HepG2 (cell line): ENCODE data around the gene LAMTOR1. TPM values are rescaled to one million over a fixed set of nuclear protein-coding genes. Genes with fewer than 3 reads are reported as not detected.

Source experiments
- CCAR2 ChIP-seq: fragments of 200-400 bp; formaldehyde crosslinking; optimal IDR thresholded peaks from 2 replicates; pipeline ENCODE3; 2018; ENCODE audit warnings: low read depth, mild to moderate bottlenecking, low read length, moderate library complexity
- GFI1 ChIP-seq: sonication (generic); formaldehyde crosslinking; IDR thresholded peaks from 2 replicates; pipeline ENCODE4 v1.5.0; 2020; ENCODE audit warnings: missing genetic modification reagents, mild to moderate bottlenecking, borderline replicate concordance
- HINFP ChIP-seq: sonication (generic); formaldehyde crosslinking; IDR thresholded peaks from 2 replicates; pipeline ENCODE4 v1.4.0; 2020; ENCODE audit warnings: low read depth, mild to moderate bottlenecking, missing genetic modification reagents
- HMG20B ChIP-seq: conservative IDR thresholded peaks from 2 replicates; pipeline ENCODE4 v1.6.1; 2016; ENCODE audit warnings: missing genetic modification reagents, missing compliant biosample characterization
- HNF4A ChIP-seq: sonication (generic); formaldehyde crosslinking; IDR thresholded peaks from 2 replicates; pipeline ENCODE4 v1.4.0; 2020; ENCODE audit warnings: missing genetic modification reagents
- KAT7 ChIP-seq: IDR thresholded peaks from 2 replicates; pipeline ENCODE4 v1.6.1; 2018; ENCODE audit warnings: borderline replicate concordance, missing compliant biosample characterization
- MXD3 ChIP-seq: IDR thresholded peaks from 2 replicates; pipeline ENCODE4 v1.6.1; 2016; ENCODE audit warnings: mild to moderate bottlenecking, missing biosample characterization, missing genetic modification reagents
- NR2F2 ChIP-seq: IDR thresholded peaks from 2 replicates; pipeline ENCODE4 v1.6.1; 2012; ENCODE audit warnings: low read depth, inconsistent platforms, borderline replicate concordance
- REPIN1 ChIP-seq: sonication (generic); formaldehyde crosslinking; IDR thresholded peaks from 2 replicates; pipeline ENCODE4 v1.8.0; 2022; ENCODE audit warnings: missing genetic modification reagents, low read depth, mild to moderate bottlenecking, borderline replicate concordance
- SP4 ChIP-seq: sonication (generic); formaldehyde crosslinking; IDR thresholded peaks from 2 replicates; pipeline ENCODE4 v1.8.1; 2023; ENCODE audit warnings: mild to moderate bottlenecking, missing genetic modification reagents
- TSC22D2 ChIP-seq: sonication (generic); formaldehyde crosslinking; IDR thresholded peaks from 2 replicates; pipeline ENCODE4 v1.5.1; 2020; ENCODE audit warnings: missing genetic modification reagents, mild to moderate bottlenecking, borderline replicate concordance
- ZC3H4 ChIP-seq: sonication (generic); formaldehyde crosslinking; IDR thresholded peaks from 2 replicates; pipeline ENCODE4 v1.4.0; 2020; ENCODE audit warnings: missing genetic modification reagents, borderline replicate concordance
- ZNF441 ChIP-seq: sonication (generic); formaldehyde crosslinking; IDR thresholded peaks from 2 replicates; pipeline ENCODE4 v1.7.0; 2021; ENCODE audit warnings: missing genetic modification reagents, borderline replicate concordance
- ZNF512 ChIP-seq: sonication (generic); formaldehyde crosslinking; IDR thresholded peaks from 2 replicates; pipeline ENCODE4 v1.4.0; 2020; ENCODE audit warnings: mild to moderate bottlenecking, missing genetic modification reagents
- ZNF768 ChIP-seq: sonication (generic); formaldehyde crosslinking; IDR thresholded peaks from 2 replicates; pipeline ENCODE4 v1.4.0; 2020; ENCODE audit warnings: missing genetic modification reagents
- ZSCAN5A ChIP-seq: sonication (generic); formaldehyde crosslinking; IDR thresholded peaks from 2 replicates; pipeline ENCODE4 v1.8.0; 2022; ENCODE audit warnings: mild to moderate bottlenecking, missing genetic modification reagents, borderline replicate concordance
- polyA plus RNA-seq, 8 experiments: library from polyadenylated mRNA; depleted of rRNA in 3 of 8; stranded (reverse) in 7 of 8; unstranded in 1 of 8; fragments of >200 nt; fragmentation: Illumina TruSeq in 4 of 8; extraction: Trizol in 4 of 8; gene quantifications; 2 replicates each; pipeline versions ENCODE4 v1.2.1 to v1.2.3, GENCODE V29; 2011 to 2016; ENCODE audit warnings: low read depth in 4 of 8, missing spikeins in 1 of 8, mixed read lengths in 1 of 8; ENCODE audit not compliant: insufficient read depth in 1 of 8
- total RNA-seq, 5 experiments: library from RNA; depleted of rRNA; stranded (reverse); fragments of >200 nt; fragmentation: Illumina TruSeq; extraction: Trizol; gene quantifications; 2 replicates each; pipeline ENCODE4 v1.2.3, GENCODE V29; 2016; ENCODE audit warnings: low read depth in 1 of 5
- TF ChIP-seq, protein P1 (sequence below): IDR thresholded peaks from 2 replicates; pipeline ENCODE4 v1.6.1; 2012; ENCODE audit warnings: low read depth, low read length, improper control_type of control experiment
- TF ChIP-seq, protein P2 (sequence below): sonication (generic); formaldehyde crosslinking; IDR thresholded peaks from 2 replicates; pipeline ENCODE4 v1.5.1; 2020; ENCODE audit warnings: missing genetic modification reagents, mild to moderate bottlenecking, borderline replicate concordance
- TF ChIP-seq, protein P3 (sequence below): IDR thresholded peaks from 2 replicates; pipeline ENCODE4 v1.6.1; 2016; ENCODE audit warnings: low read depth, control low read depth

LAMTOR1 gene
- total and polyA plus RNA-seq, 2 of the 13 experiments (the other 11 are each of a cell fraction or from before 2014, with no cell fraction given) = 60.4 to 66.0 TPM

- no peak for TF ChIP-seq MXD3
- TF ChIP-seq ZNF512 (CRISPR knock-in tag) = no peak
- TF ChIP-seq, protein P1, sequence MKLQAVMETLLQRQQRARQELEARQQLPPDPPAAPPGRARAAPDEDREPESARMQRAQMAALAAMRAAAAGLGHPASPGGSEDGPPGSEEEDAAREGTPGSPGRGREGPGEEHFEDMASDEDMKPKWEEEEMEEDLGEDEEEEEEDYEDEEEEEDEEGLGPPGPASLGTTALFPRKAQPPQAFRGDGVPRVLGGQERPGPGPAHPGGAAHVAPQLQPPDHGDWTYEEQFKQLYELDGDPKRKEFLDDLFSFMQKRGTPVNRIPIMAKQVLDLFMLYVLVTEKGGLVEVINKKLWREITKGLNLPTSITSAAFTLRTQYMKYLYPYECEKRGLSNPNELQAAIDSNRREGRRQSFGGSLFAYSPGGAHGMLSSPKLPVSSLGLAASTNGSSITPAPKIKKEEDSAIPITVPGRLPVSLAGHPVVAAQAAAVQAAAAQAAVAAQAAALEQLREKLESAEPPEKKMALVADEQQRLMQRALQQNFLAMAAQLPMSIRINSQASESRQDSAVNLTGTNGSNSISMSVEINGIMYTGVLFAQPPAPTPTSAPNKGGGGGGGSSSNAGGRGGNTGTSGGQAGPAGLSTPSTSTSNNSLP = 0 out of 2 replicates have a peak, but pooled peaks have one; percentile 14
- peak; percentile 89; the same call in 1 of the 2 replicates for TF ChIP-seq TSC22D2
- no peak for TF ChIP-seq CCAR2
- TF ChIP-seq ZC3H4 (CRISPR knock-in tag) = 0 out of 2 replicates have a peak, but pooled peaks have one; percentile 11
- 0 out of 2 replicates have a peak, but pooled peaks have one; percentile 15 for TF ChIP-seq REPIN1 (CRISPR knock-in tag)
- TF ChIP-seq, protein P2, sequence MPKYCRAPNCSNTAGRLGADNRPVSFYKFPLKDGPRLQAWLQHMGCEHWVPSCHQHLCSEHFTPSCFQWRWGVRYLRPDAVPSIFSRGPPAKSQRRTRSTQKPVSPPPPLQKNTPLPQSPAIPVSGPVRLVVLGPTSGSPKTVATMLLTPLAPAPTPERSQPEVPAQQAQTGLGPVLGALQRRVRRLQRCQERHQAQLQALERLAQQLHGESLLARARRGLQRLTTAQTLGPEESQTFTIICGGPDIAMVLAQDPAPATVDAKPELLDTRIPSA (CRISPR knock-in tag) = no peak
- no peak for TF ChIP-seq HMG20B (CRISPR knock-in tag)
- TF ChIP-seq, protein P3, sequence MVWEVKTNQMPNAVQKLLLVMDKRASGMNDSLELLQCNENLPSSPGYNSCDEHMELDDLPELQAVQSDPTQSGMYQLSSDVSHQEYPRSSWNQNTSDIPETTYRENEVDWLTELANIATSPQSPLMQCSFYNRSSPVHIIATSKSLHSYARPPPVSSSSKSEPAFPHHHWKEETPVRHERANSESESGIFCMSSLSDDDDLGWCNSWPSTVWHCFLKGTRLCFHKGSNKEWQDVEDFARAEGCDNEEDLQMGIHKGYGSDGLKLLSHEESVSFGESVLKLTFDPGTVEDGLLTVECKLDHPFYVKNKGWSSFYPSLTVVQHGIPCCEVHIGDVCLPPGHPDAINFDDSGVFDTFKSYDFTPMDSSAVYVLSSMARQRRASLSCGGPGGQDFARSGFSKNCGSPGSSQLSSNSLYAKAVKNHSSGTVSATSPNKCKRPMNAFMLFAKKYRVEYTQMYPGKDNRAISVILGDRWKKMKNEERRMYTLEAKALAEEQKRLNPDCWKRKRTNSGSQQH (CRISPR knock-in tag) = peak; percentile 90
- 0 out of 2 replicates have a peak, but pooled peaks have one; percentile 6 for TF ChIP-seq GFI1 (CRISPR knock-in tag)
- no peak for TF ChIP-seq ZSCAN5A (CRISPR knock-in tag)
- TF ChIP-seq ZNF768 (CRISPR knock-in tag) = no peak
- TF ChIP-seq HNF4A = no peak
- peak; percentile 44; the same call in 1 of the 2 replicates for TF ChIP-seq SP4 (CRISPR knock-in tag)
- TF ChIP-seq HINFP (CRISPR knock-in tag) = 0 out of 2 replicates have a peak, but pooled peaks have one; percentile 56
- TF ChIP-seq ZNF441 (CRISPR knock-in tag) = no peak
- peak; percentile 18; the same call in 1 of the 2 replicates for TF ChIP-seq KAT7 (CRISPR knock-in tag)
- no peak; the same call in 1 of the 2 replicates for TF ChIP-seq NR2F2
Observed at GRCh38 chr11:72112143-72112977, 9.3 kb upstream of the LAMTOR1 start, which contains the start of gene ANAPC15 (continued).
